Liver (tissue), 9 donors: ENCODE measurements around the gene OTOA. TPM values are rescaled to one million over a fixed set of nuclear protein-coding genes. Genes with fewer than 3 reads are reported as not detected.

Experiments
- DNase-seq: peaks from one replicate; pipeline ENCODE4 v3.0.0-alpha.2; 2017; ENCODE audit warnings: low spot score
- H3K27ac ChIP-seq, 2 donors: one replicate each; pipeline ENCODE4 v1.7.0; 2013; ENCODE audit warnings: inconsistent platforms in 2 of 2, low read length in 2 of 2, control low read depth in 1 of 2, low read depth in 1 of 2, mild to moderate bottlenecking in 1 of 2
- H3K27me3 ChIP-seq, 4 donors: one replicate each; pipeline versions ENCODE4 v1.6.1 to v1.7.0; 2013; ENCODE audit warnings: low read length in 3 of 4, inconsistent platforms in 1 of 4, mild to moderate bottlenecking in 1 of 4, moderate library complexity in 1 of 4; ENCODE audit not compliant: control insufficient read depth in 4 of 4, insufficient read depth in 4 of 4
- H3K36me3 ChIP-seq, 4 donors: one replicate each; pipeline versions ENCODE4 v1.6.1 to v1.7.0; 2013; ENCODE audit warnings: low read length in 3 of 4, mild to moderate bottlenecking in 3 of 4, low read depth in 1 of 4, moderate library complexity in 1 of 4; ENCODE audit not compliant: control insufficient read depth in 4 of 4, insufficient read depth in 3 of 4
- H3K4me1 ChIP-seq, 4 donors: one replicate each; pipeline versions ENCODE4 v1.6.1 to v1.7.0; 2013; ENCODE audit warnings: low read length in 3 of 4, mild to moderate bottlenecking in 3 of 4, moderate library complexity in 1 of 4; ENCODE audit not compliant: control insufficient read depth in 4 of 4, insufficient read depth in 4 of 4
- H3K4me3 ChIP-seq, 3 donors: one replicate each; pipeline versions ENCODE4 v1.6.1 to v1.7.0; 2013; ENCODE audit warnings: low read length in 3 of 3, control low read depth in 1 of 3, low read depth in 1 of 3, mild to moderate bottlenecking in 1 of 3
- H3K9ac ChIP-seq, 2 donors: one replicate each; pipeline ENCODE4 v1.7.0; 2013; ENCODE audit warnings: low read length in 2 of 2, mild to moderate bottlenecking in 2 of 2, moderate library complexity in 2 of 2, control low read depth in 1 of 2, low read depth in 1 of 2
- H3K9me3 ChIP-seq, 4 donors: one replicate each; pipeline versions ENCODE4 v1.6.1 to v1.7.0; 2013; ENCODE audit warnings: low read length in 3 of 4; ENCODE audit not compliant: control insufficient read depth in 4 of 4
- ATF3 ChIP-seq: IDR thresholded peaks from 2 replicates; pipeline ENCODE4 v1.6.1; 2016; ENCODE audit warnings: antibody characterized with exemption
- CTCF ChIP-seq: fragments of 150-350 bp; IDR thresholded peaks from 2 replicates; pipeline ENCODE4 v1.5.1; 2017; ENCODE audit warnings: improper control_type of control experiment, low read depth, low read length; ENCODE audit not compliant: missing input control
- FOXA1 ChIP-seq: IDR thresholded peaks from 2 replicates; pipeline ENCODE4 v1.6.1; 2016; ENCODE audit warnings: antibody characterized with exemption
- FOXA2 ChIP-seq: IDR thresholded peaks from 2 replicates; pipeline ENCODE4 v1.6.1; 2016; ENCODE audit warnings: antibody characterized with exemption
- HNF4A ChIP-seq, 2 donors: conservative IDR thresholded peaks; 2 replicates each; pipeline ENCODE4 v1.6.1; 2016; ENCODE audit warnings: antibody characterized with exemption in 2 of 2, mild to moderate bottlenecking in 2 of 2
- HNF4G ChIP-seq: IDR thresholded peaks from 2 replicates; pipeline ENCODE4 v1.6.1; 2016; ENCODE audit warnings: antibody characterized with exemption
- JUND ChIP-seq, 2 donors: IDR thresholded peaks; 2 replicates each; pipeline ENCODE4 v1.6.1; 2016; ENCODE audit warnings: antibody characterized with exemption in 2 of 2
- MAX ChIP-seq: IDR thresholded peaks from 2 replicates; pipeline ENCODE4 v1.6.1; 2016; ENCODE audit warnings: antibody characterized with exemption
- RAD21 ChIP-seq, 2 donors: IDR thresholded peaks; 2 replicates each; pipeline ENCODE4 v1.6.1; 2016; ENCODE audit warnings: antibody characterized with exemption in 2 of 2, mild to moderate bottlenecking in 2 of 2
- REST ChIP-seq: IDR thresholded peaks from 2 replicates; pipeline ENCODE4 v1.6.1; 2016; ENCODE audit warnings: antibody characterized with exemption, mild to moderate bottlenecking
- RXRA ChIP-seq, 2 donors: IDR thresholded peaks; 2 replicates each; pipeline ENCODE4 v1.6.1; 2017 to 2018; ENCODE audit warnings: antibody characterized with exemption in 2 of 2, mild to moderate bottlenecking in 1 of 2
- SP1 ChIP-seq: IDR thresholded peaks from 2 replicates; pipeline ENCODE4 v1.6.1; 2018; ENCODE audit warnings: antibody characterized with exemption, mild to moderate bottlenecking
- TAF1 ChIP-seq: conservative IDR thresholded peaks from 2 replicates; pipeline ENCODE4 v1.6.1; 2016; ENCODE audit warnings: antibody characterized with exemption, mild to moderate bottlenecking
- YY1 ChIP-seq: IDR thresholded peaks from 2 replicates; pipeline ENCODE4 v1.6.1; 2016; ENCODE audit warnings: antibody characterized with exemption, mild to moderate bottlenecking
- ZBTB33 ChIP-seq: IDR thresholded peaks from 2 replicates; pipeline ENCODE4 v1.6.1; 2016; ENCODE audit warnings: antibody characterized with exemption
- WGBS: extraction: QIAGEN DNeasy Blood & Tissue Kit; methylation state at CpG from one replicate; pipeline ENCODE4 v1.1.7; 2013; 5-methylcytosine and 5-hydroxymethylcytosine counted together
- polyA plus RNA-seq, 2 donors: library from polyadenylated mRNA; stranded (reverse) in 1 of 2; unstranded in 1 of 2; fragments of 200-250 nt in 1 of 2; fragments of >200 nt in 1 of 2; fragmentation: Nextera tagmentation in 1 of 2; extraction: Ambion mirVana in 1 of 2; gene quantifications; one replicate each; pipeline versions ENCODE4 v1.2.1 to v1.2.3, GENCODE V29; 2013 to 2015
- total RNA-seq, 2 donors: library from RNA; depleted of rRNA; stranded (reverse); fragments of >200 nt; gene quantifications; one replicate each; pipeline ENCODE4 v1.2.3, GENCODE V29; 2014
- donor health status: healthy.
- donor health status: healthy.
- donor health status: healthy.
- donor health status: healthy.
- donor health status: healthy.

OTOA gene
- total and polyA plus RNA-seq, 4 donors = 0.05 to 0.17 (median 0.10) TPM

- Histone ChIP-seq H3K27me3 (no peaks in the 10 kb centered on the region), H3K9me3 (no peaks in the 10 kb centered on the region), H3K4me1 (peaks cover 0 to 6% (median 2%) of the 10 kb centered on the region in 4 donors), H3K9ac (no peak overlapping the region), H3K36me3 (peaks cover 0 to 8% (median under 1%) of the 10 kb centered on the region in 4 donors), H3K27ac (no peak overlapping the region), H3K4me3 (no peak overlapping the region)
- 100% methylated on average over 3 of the region's 3 CpGs for WGBS
- no peak for TF ChIP-seq FOXA1
- TF ChIP-seq SP1 = no peak
- no peak for TF ChIP-seq RAD21 (IDR thresholded peaks at IDR 0.05)
- TF ChIP-seq HNF4A (conservative IDR thresholded peaks at IDR 0.05) = no peak
- TF ChIP-seq FOXA2 = no peak
- TF ChIP-seq RXRA (IDR thresholded peaks at IDR 0.05) = no peak
- no peak for TF ChIP-seq YY1
- no peak for TF ChIP-seq JUND (IDR thresholded peaks at IDR 0.05)
- no peak for TF ChIP-seq CTCF
- TF ChIP-seq MAX = no peak
- peak; percentile 47 for DNase-seq
These were observed 20.0 kb upstream of the OTOA start for GRCh38 chr16:21643785-21644184.

GRCh38 chr16:21644674-21645073, 19.1 kb upstream of the OTOA start:
- peaks cover 0 to 6% (median 2%) of the 10 kb centered on the region in 4 donors for H3K4me1 ChIP-seq
- peaks cover 0 to 8% (median under 1%) of the 10 kb centered on the region in 4 donors for H3K36me3 ChIP-seq

More at GRCh38 chr16:21644674-21645073, 19.1 kb upstream of the OTOA start:
- no peak for DNase-seq
- Histone ChIP-seq H3K9me3 (no peaks in the 10 kb centered on the region), H3K4me3 (no peak overlapping the region), H3K9ac (no peak overlapping the region), H3K27me3 (no peaks in the 10 kb centered on the region), H3K27ac (peak overlapping the region in 1 of 2 donors; percentile 61)
- WGBS = 92% methylated on average over 4 of the region's 4 CpGs
- TF ChIP-seq FOXA1 = no peak
- TF ChIP-seq RXRA (IDR thresholded peaks at IDR 0.05) = no peak
- no peak for TF ChIP-seq YY1
- no peak for TF ChIP-seq SP1
- TF ChIP-seq HNF4G = no peak
- no peak for TF ChIP-seq ZBTB33
- no peak for TF ChIP-seq REST
- no peak for TF ChIP-seq MAX
- no peak for TF ChIP-seq CTCF
- TF ChIP-seq RAD21 (IDR thresholded peaks at IDR 0.05) = no peak
- TF ChIP-seq ATF3 = no peak
- TF ChIP-seq FOXA2 = no peak
- no peak for TF ChIP-seq JUND (IDR thresholded peaks at IDR 0.05)
- no peak for TF ChIP-seq TAF1
